ENCODE measurements around the gene WDR44.
"Not testable (repeated sequence)": the region's sequence is repeated elsewhere in the genome, so short reads cannot be mapped to it uniquely, and the experiment has no call there.

Gene WDR44

GRCh38 chrX:118484216-118484903 is 138.5 kb downstream of the WDR44 start:
- ATAC-seq: no peak

- not testable (repeated sequence) for ATAC-seq
These were observed 140.8 kb downstream of the WDR44 start for GRCh38 chrX:118486693-118487092.

- no peak for ATAC-seq
These were observed 147.1 kb downstream of the WDR44 start for GRCh38 chrX:118493016-118493415.

- no peak for ATAC-seq
These were observed 147.9 kb downstream of the WDR44 start for GRCh38 chrX:118493653-118494297.

GRCh38 chrX:118495061-118495921 is 149.4 kb downstream of the WDR44 start, which contains the start of gene DOCK11:
TSS of gene DOCK11 (plus strand) at chrX:118495815. CDS start at chrX:118495972, 157 bp downstream.
- ATAC-seq: peak; percentile 78

- peak; percentile 68 to 69 for ATAC-seq
These were observed 150.3 kb downstream of the WDR44 start for GRCh38 chrX:118495958-118496762.

- ATAC-seq: no peak
These were observed 150.8 kb downstream of the WDR44 start for GRCh38 chrX:118496763-118497079.

GRCh38 chrX:118497180-118497818 is 151.4 kb downstream of the WDR44 start:
- ATAC-seq: no peak

GRCh38 chrX:118498351-118498750 is 152.4 kb downstream of the WDR44 start:
- no peak for ATAC-seq

- no peak for ATAC-seq
These were observed 152.8 kb downstream of the WDR44 start for GRCh38 chrX:118498755-118499154.

- no peak for ATAC-seq
These were observed 153.4 kb downstream of the WDR44 start for GRCh38 chrX:118499295-118499694.
